GM21717 (cell line): Measurements from ENCODE around the gene ARHGAP27.
A peak's percentile ranks its signal among the peaks of the same experiment; 100 is the strongest.
"Not testable (repeated sequence)": the region's sequence is repeated elsewhere in the genome, so short reads cannot be mapped to it uniquely, and the experiment has no call there.

Source experiments
- ATAC-seq: cut with Tn5 transposase; IDR thresholded peaks from one replicate; pipeline ENCODE4 v1.9.1; 2021; ENCODE audit warnings: mild to moderate bottlenecking, moderate library complexity; ENCODE audit not compliant: unreplicated experiment

ARHGAP27 gene

GRCh38 chr17:45432405-45433158 lies at the start of gene ARHGAP27:
ARHGAP27 (minus strand) TSS chr17:45432870; CDS start chr17:45430279, 2,591 bp downstream.
- no peak for ATAC-seq

DNA sequence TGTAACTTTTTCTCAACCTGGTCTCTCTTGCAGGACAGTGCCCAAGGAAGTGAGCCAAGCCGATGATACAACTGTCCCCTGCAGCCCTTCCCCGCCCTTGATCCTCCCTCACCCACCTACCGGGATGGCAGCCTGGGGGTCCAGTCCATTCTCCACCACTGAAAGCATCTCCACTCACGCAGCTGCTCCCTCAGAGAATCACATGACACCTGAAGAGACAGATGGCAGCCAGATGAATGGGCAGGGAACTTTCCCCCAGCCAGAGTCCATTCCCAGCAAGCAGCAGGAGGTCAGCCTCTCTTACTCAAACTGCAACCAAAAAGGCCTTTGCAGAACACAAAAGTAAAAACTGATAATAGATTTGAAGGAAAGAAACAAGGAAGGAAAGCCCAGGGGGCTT lies 49.6 kb upstream of the ARHGAP27 start:
- not testable (repeated sequence) for ATAC-seq

- not testable (repeated sequence) for ATAC-seq
Measured at GRCh38 chr17:45475436-45475835, 42.8 kb upstream of the ARHGAP27 start.

GRCh38 chr17:45472249-45472648 lies 39.6 kb upstream of the ARHGAP27 start:
- ATAC-seq, result not testable (repeated sequence)

- not testable (repeated sequence) for ATAC-seq
Measured at GRCh38 chr17:45469204-45469563, 36.5 kb upstream of the ARHGAP27 start.

- ATAC-seq, result not testable (repeated sequence)
Measured at GRCh38 chr17:45468293-45469203, 35.9 kb upstream of the ARHGAP27 start.

GRCh38 chr17:45461524-45462327 lies 29.1 kb upstream of the ARHGAP27 start:
- peak; percentile 65 for ATAC-seq

DNA sequence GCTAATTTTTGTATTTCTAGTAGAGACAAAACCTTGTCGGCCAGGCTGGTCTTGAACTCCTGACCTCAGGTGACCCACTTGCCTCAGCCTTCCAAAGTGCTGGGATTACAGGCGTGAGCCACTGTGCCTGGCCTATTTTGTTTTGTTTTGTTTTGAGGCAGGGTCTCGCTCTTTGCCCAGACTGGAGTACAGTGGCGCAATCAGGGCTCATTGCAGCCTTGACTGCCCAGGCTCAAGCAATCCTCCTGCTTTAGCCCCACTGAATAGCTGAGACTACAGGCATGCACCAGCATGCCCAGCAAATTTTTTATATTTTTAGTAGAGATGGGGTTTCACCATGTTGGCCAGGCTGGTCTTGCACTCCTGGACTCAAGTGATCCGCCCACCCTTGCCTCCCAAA lies 27.8 kb upstream of the ARHGAP27 start:
- ATAC-seq, result not testable (repeated sequence)

- ATAC-seq, result not testable (repeated sequence)
Measured at GRCh38 chr17:45454341-45454740, 21.7 kb upstream of the ARHGAP27 start.

DNA sequence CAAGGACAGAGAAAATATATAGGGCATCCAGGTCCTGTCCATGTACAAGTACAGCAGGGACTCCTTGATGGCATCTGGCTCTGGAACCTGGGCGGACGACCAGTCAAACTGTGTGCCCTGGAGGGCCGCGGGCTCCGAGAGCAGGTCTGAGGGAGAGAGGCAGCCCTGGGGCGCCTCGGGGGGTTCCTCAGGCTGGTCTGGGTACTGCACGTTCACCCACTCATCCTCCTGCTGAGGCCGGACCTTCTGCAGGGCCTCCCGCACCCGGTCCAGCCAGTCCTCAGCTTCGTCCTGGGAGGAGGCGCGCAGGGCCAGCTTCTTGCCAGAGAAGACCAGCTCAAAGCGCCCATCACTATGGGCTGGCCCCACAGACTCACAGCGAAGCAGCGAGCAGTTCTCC lies 21.1 kb upstream of the ARHGAP27 start:
- not testable (repeated sequence) for ATAC-seq

DNA sequence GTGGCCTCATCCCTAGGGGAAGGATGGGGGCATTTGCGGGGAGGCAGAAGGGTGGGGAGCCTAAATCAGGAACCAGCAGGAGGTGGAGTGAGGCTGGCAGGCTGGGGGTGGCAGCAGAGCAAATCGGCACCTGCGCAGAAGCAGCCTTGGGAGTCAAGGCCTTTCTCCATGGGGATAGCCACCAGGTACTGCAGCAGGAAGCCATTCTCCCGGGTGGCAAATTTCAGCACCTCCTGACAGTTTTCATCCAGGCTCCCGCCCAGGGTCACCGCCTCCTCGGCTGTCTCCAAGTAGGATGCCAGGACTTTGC lies 20.5 kb upstream of the ARHGAP27 start:
- ATAC-seq, result not testable (repeated sequence)

DNA sequence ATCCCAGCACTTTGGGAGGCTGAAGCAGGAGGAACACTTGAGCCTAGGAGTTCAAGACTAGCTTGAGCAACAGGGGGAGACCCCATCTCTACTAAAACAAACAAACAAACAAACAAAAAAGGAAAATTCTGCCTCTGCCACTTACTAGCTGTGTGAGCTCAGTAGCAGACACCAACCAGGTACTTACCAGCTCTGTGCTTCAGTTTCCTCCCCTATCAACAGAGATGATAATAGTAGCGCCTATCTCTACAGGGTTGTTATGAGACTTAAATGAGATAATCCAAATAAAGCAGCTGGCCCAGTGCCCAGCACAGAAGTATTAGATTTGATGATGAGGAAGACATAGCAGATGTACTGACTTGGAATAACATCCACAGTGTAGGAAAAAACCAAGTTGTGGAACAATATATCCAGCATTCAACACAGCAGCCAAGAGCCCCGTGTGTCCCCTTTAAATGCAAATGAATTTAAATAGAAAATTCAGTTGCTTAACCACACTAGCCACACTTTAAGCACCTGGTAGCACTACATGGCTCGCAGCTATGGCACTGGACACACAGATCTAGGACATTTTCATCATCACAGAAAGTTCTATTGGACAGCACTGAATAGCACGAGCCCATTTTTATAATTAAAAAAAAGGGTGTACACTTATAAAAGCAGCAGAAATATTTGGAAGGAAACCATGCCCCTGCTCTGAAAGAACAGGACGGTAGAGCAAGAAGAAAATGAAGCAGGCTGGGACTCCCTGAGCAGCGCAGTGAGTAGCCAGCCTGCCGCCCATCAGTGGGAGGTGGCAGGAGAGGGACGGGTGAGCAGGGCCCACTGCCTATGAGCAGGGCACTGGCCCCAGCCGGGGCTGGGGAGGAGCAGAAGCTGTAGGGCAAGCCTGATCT lies 19.9 kb upstream of the ARHGAP27 start:
- ATAC-seq, result not testable (repeated sequence)

- ATAC-seq, result not testable (repeated sequence)
Measured at GRCh38 chr17:45451660-45452059, 19.0 kb upstream of the ARHGAP27 start.

- ATAC-seq, result no peak
Measured at GRCh38 chr17:45451131-45451530, 18.5 kb upstream of the ARHGAP27 start.

GRCh38 chr17:45449708-45450329 lies 17.1 kb upstream of the ARHGAP27 start:
- not testable (repeated sequence) for ATAC-seq

- not testable (repeated sequence) for ATAC-seq
Measured at GRCh38 chr17:45449260-45449659, 16.6 kb upstream of the ARHGAP27 start.

DNA sequence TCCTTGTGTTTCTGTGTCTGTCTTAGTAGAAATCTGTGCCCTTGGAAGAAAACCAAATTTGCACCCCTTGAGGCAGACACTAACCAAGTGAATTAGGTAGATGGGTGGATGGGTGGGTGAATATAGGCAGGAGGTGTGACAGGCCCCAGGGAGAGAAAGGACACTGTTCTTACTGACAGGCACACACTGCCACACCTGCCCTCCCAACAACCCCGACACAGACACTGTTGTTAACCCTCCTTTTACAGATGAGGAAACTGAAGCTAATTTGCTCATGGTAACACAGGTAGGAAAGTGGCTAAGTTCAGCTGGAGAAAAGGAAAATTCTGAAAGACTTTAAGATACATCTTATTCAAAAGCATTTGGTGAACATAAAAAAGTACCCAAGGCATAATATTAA lies 15.8 kb upstream of the ARHGAP27 start:
- ATAC-seq, result not testable (repeated sequence)

GRCh38 chr17:45448066-45448465 lies 15.4 kb upstream of the ARHGAP27 start:
- ATAC-seq, result not testable (repeated sequence)

DNA sequence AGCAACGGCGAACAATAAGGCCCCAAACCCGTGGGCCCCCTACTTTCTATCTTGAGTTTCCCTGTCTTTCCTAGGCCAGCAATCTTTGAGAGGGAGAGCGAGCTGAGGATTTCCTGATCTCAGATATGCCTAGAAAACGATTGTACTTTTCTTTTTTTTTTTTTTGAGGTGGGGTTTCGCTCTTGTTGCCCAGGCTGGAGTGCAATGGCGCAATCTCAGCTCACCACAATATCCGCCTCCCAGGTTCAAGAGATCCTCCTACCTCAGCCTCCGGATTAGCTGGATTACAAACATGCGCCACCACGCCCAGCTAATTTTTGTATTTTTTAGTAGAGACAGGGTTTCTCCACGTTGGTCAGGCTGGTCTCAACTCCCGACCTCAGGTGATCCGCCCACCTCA lies 15.0 kb upstream of the ARHGAP27 start:
- not testable (repeated sequence) for ATAC-seq
